Smooth muscle cell of bladder (primary cell): Measurements from ENCODE around the gene RPS25. TPM values are rescaled to one million over a fixed set of nuclear protein-coding genes. Genes with fewer than 3 reads are reported as not detected.

Experiments used
- total RNA-seq: library from RNA; depleted of rRNA; stranded (reverse); fragments of >200 nt; gene quantifications from 2 replicates; pipeline ENCODE4 v1.2.3, GENCODE V29; 2014

The RPS25 gene
- total RNA-seq, result 746 and 870 TPM in 2 replicates

GRCh38 chr11:119018074-119018938 is at the start of gene RPS25, which contains the start of gene TRAPPC4:
Gene RPS25 (minus strand): TSS chr11:119018343. CDS start chr11:119018284, 59 bp downstream.
Gene TRAPPC4 (plus strand): TSS chr11:119018766. CDS start chr11:119018796, 30 bp downstream.

DNA sequence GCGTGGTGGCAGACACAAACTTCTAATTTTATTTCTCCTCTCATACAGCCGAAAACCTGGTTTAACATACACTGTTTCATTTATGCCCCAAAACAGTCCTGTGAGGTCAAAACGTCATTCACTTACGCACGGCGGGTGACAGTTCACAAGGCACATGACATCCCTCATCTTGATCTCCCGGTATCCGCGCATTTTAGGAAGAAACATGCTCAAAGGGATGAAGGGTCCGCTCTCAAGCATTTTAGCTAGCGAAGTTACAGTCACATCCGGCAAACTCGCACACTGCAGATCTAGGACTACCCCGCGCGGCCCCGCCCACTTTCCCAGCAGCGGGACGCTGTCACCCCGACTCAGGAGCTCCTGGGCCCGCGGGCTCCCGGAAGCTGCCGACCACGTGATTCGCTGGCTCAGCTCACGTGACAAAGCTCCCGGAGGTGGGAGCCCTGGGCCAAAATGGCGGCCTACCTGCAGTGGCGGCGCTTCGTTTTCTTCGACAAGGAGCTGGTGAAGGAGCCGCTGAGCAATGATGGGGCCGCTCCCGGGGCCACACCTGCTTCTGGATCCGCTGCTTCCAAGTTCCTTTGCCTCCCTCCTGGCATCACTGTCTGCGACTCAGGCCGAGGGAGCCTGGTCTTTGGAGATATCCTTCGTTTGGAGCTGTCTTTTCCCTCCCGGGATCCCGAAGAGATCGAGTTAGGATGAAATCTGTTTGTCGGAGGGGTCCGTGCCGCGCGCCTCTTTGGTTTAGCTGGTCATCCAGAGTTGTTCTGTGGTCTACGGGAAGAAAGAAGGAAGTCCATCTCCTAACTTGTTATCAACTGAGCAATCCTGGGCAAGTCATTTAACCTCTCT is 49.5 kb upstream of the RPS25 start, which contains the start of gene VPS11:
Gene VPS11 (plus strand): TSS at position 448 of the 852 bp plus-strand sequence. CDS start 6 bp downstream, at position 454.

DNA sequence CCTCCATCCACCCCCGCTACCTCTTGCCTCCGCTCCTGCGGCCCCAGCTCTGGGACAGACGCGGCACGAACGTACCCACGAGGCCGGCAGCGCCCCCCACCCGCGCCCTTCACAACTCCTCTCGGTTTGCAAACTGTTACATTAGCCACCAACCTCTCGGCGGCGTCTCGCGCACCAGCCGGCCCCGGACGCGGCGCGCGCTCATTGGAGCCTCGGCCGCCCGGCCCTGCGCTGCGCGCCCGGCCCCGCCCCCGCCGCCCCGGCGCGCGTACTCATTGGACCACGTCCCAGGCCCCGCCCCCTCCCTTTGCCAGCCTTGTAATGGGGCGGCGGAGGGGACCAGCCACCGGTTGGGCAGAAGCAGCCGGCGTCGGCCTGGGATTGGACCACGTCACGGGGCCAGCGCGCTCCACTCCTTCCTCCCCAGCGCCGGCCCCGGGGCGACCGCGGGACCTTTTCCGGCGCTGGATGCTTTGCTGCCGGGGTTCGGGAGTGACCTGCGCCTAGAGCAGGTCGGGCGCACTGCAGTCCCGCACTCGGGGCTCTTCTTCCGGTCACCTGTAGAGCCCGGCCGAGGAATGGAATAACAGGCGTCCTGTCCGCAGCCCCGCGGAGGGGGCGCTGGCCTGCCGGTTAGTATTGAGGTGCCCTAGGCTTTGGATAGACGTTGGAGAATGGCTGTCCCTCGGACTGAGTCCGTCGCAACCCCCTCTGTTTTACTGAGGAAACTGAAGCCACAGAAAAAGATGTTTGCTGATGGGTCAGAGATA is 39.0 kb upstream of the RPS25 start, which contains the start of gene HYOU1:
Gene HYOU1 (minus strand): TSS at position 206 of the 770 bp plus-strand sequence. CDS start 1,045 bp downstream, outside the sequence.

DNA sequence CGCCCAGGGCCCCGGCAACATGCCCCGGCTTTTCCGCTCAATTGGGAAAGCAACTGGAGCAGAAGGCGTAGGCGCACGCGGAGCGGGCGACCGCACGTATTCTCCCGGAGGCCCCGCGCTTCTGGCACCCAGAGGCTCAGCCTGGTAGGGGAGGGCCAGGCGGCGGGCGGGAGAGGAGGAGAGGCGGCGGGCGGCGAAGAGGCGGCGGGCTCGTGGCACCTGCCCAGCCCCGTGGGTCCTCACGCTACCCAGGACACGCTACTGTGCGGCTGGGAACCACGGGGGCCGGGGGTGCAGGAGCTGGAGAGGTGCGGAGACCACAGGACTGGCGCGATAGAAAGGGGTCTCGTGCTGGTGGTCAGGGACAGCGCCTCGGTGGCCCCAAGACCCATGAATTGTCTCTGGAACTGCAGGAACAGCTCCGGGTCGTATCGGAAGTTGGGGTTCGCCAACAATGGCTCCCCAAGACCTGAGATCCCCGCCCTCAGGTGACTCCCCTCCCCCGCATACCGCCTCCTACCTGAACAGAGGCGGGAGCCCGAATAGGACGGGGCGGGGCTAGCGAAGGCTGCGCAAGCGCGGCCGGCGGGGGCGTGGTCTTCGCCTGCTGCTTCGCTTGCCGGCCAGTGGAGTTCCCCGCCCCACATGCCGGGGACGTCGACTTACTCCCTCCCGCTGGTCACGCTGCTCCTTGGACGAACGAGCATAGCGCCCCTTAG is 12.3 kb upstream of the RPS25 start, which contains the start of gene SLC37A4:
Gene SLC37A4 (minus strand): TSS at position 549 of the 719 bp plus-strand sequence.

DNA sequence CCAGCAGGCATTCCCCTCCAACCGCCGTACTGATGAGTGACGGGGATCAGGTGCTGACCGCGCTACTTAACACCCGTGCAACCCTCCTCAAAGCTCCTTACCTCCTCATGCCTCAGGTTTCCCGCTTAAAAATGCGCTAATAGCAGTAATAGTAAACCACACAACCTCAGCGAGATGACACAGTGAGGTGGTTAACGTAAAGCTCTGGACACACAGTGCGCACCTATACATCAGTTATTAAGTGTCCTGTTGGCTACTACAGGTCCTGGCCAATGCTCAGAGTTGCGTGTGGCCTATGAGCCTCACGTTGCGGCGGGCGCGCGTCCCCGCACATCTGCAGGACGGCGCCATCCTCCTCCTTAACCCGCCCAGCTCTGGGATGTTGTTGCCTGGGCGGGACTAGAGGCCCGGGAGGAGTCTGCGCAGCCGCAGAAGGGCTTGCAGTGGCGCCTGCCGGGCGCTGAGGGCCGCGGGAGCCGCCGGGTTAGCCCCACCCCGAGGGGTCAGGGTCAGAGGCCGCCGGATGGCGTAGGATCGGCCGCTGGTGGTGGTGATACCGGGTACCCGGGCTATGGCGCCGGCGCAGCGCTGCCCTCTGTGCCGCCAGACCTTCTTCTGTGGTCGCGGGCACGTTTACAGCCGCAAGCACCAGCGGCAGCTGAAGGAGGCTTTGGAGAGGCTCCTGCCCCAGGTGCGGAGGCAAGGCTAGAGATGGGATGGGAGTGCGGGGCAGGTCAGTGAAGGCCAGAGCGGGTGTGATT is 20.3 kb downstream of the RPS25 start, which contains the start of gene CENATAC:
Gene CENATAC (plus strand): TSS at position 512 of the 761 bp plus-strand sequence. CDS start 60 bp downstream, at position 572.

DNA sequence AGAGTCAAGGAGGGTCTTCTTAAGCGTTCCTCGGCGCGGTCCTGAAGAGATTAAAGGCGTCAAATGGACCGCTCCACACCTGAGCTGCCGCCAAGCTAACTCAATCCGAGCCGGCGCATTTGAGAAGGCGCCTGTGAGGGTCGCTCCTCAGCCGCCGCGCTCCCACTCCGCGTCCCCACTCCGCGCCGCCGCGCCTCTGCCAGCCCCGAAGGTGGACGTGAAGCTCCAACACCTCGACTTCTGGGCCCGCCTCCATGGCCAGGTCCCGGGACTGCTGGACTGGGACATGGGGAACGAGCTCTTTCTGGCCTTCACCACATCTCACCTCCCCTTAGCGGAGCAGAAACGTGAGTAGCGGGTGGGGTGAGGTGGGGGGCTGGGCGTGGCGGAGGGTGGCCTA is 46.5 kb downstream of the RPS25 start, which contains the start of gene FOXR1:
Gene FOXR1 (plus strand): TSS at position 116 of the 400 bp plus-strand sequence. CDS start 171 bp downstream, at position 287.

Other genes with a start within 250 kb of the RPS25 start
- 74.2 and 104 TPM in 2 replicates for gene DDX6, start 227.2 kb downstream of the RPS25 start, total RNA-seq
- not detected in 2 replicates for gene CXCR5, start 134.5 kb downstream of the RPS25 start, total RNA-seq
- gene BCL9L, start 92.4 kb downstream of the RPS25 start, total RNA-seq, result 20.8 and 29.3 TPM in 2 replicates
- gene UPK2, start 62.0 kb downstream of the RPS25 start, total RNA-seq, result not detected in 2 replicates
- gene FOXR1, start 46.6 kb downstream of the RPS25 start, total RNA-seq, result not detected in 2 replicates
- gene CENATAC, start 20.2 kb downstream of the RPS25 start, total RNA-seq, result 20.6 and 21.8 TPM in 2 replicates
- 112 and 118 TPM in 2 replicates for gene TRAPPC4, start 423 bp upstream of the RPS25 start, total RNA-seq
- 6.0 and 7.3 TPM in 2 replicates for gene SLC37A4, start 12.5 kb upstream of the RPS25 start, total RNA-seq
- 126 and 138 TPM in 2 replicates for gene HYOU1, start 38.9 kb upstream of the RPS25 start, total RNA-seq
- 30.7 and 31.9 TPM in 2 replicates for gene VPS11, start 49.5 kb upstream of the RPS25 start, total RNA-seq
- gene HMBS, start 66.5 kb upstream of the RPS25 start, total RNA-seq, result 4.7 and 6.7 TPM in 2 replicates
- gene DPAGT1, start 83.5 kb upstream of the RPS25 start, total RNA-seq, result 9.5 and 14.4 TPM in 2 replicates
- 1.7 and 1.8 TPM in 2 replicates for gene C2CD2L, start 89.0 kb upstream of the RPS25 start, total RNA-seq
- 12.7 and 14.3 TPM in 2 replicates for gene HINFP, start 103.2 kb upstream of the RPS25 start, total RNA-seq
- gene ABCG4, start 130.7 kb upstream of the RPS25 start, total RNA-seq, result 0.14 and 0.18 TPM in 2 replicates
- gene NLRX1, start 150.4 kb upstream of the RPS25 start, total RNA-seq, result 14.4 and 17.7 TPM in 2 replicates
- gene NHERF4, start 167.1 kb upstream of the RPS25 start, total RNA-seq, result 0.14 and 0.18 TPM in 2 replicates
- 4.7 TPM in 2 replicates for gene CBL, start 188.0 kb upstream of the RPS25 start, total RNA-seq